SW480 (cell line): ENCODE data around the gene FTO.

ENCODE experiments used
- DNase-seq: peaks from one replicate; pipeline ENCODE4 v3.0.0-alpha.2; 2016; ENCODE audit warnings: low spot score

The FTO gene

GRCh38 chr16:54015147-54015546, 311.2 kb downstream of the FTO start:
- DNase-seq = no peak

- no peak for DNase-seq
Measured at GRCh38 chr16:54022362-54022761, 318.4 kb downstream of the FTO start.

- DNase-seq = no peak
Measured at GRCh38 chr16:54026456-54026855, 322.5 kb downstream of the FTO start.

- no peak for DNase-seq
Measured at GRCh38 chr16:54027062-54027461, 323.1 kb downstream of the FTO start.

- no peak for DNase-seq
Measured at GRCh38 chr16:54027558-54027957, 323.6 kb downstream of the FTO start.

GRCh38 chr16:54027995-54028394, 324.0 kb downstream of the FTO start:
- no peak for DNase-seq

GRCh38 chr16:54030451-54030850, 326.5 kb downstream of the FTO start:
- DNase-seq = no peak

GRCh38 chr16:54031107-54031760, 327.3 kb downstream of the FTO start:
- DNase-seq = no peak

GRCh38 chr16:54033747-54034146, 329.8 kb downstream of the FTO start:
- DNase-seq = no peak

- no peak for DNase-seq
Measured at GRCh38 chr16:54034684-54035083, 330.7 kb downstream of the FTO start.

GRCh38 chr16:54040480-54040879, 336.5 kb downstream of the FTO start:
- no peak for DNase-seq

GRCh38 chr16:54040975-54041374, 337.0 kb downstream of the FTO start:
- no peak for DNase-seq

- DNase-seq = no peak
Measured at GRCh38 chr16:54048586-54049495, 344.9 kb downstream of the FTO start.

GRCh38 chr16:54049591-54050458, 345.9 kb downstream of the FTO start:
- DNase-seq = no peak

GRCh38 chr16:54050459-54051210, 346.7 kb downstream of the FTO start:
- no peak for DNase-seq

- no peak for DNase-seq
Measured at GRCh38 chr16:54051821-54052220, 347.9 kb downstream of the FTO start.

GRCh38 chr16:54052271-54052670, 348.3 kb downstream of the FTO start:
- DNase-seq = no peak

GRCh38 chr16:54053891-54054820, 350.2 kb downstream of the FTO start:
- no peak for DNase-seq

- DNase-seq = no peak
Measured at GRCh38 chr16:54055191-54055590, 351.2 kb downstream of the FTO start.

GRCh38 chr16:54055864-54056263, 351.9 kb downstream of the FTO start:
- peak; percentile 1 for DNase-seq

GRCh38 chr16:54056921-54057320, 353.0 kb downstream of the FTO start:
- DNase-seq = no peak
